SW 1271 (cell line): ENCODE measurements around the gene C15orf40.

Experiments used
- DNase-seq, 2 experiments: peaks; one replicate each; lab custom pipeline; 2025; lab: John Stamatoyannopoulos, UW

The C15orf40 gene

DNA sequence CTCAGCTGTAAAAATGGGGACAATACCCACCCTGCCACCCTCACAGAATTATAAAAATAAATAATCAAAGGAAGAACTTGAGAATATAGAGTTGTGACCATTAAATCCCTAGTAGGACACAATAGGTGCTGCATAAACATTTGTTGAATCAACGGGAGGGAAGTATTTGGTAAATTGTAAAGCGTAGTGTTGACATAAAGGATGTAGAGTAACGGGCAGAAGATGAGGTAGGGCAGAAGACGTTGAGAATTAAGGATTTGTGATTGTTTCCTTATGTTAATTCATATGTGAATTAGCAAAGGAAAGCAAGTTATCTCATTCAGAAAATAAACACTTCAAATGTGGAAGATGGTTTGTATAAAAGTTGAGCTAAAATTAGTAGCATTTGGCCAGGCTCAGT, 18.3 kb downstream of the C15orf40 start:
- no peak for DNase-seq

GRCh38 chr15:82992436-82992998, 18.9 kb downstream of the C15orf40 start:
- DNase-seq, result no peak

- DNase-seq, result peak in 1 of 2 experiments; percentile 61
These were observed 25.0 kb downstream of the C15orf40 start for GRCh38 chr15:82986442-82986780.

- peak; percentile 95 to 98 for DNase-seq
These were observed 25.6 kb downstream of the C15orf40 start, which contains the start of gene RAMAC for GRCh38 chr15:82985688-82986441. RAMAC (plus strand) TSS chr15:82986210; CDS start chr15:82989019, 2,809 bp downstream.

- DNase-seq, result no peak
These were observed 30.5 kb downstream of the C15orf40 start for GRCh38 chr15:82980981-82981380.

- DNase-seq, result no peak
These were observed 31.7 kb downstream of the C15orf40 start for GRCh38 chr15:82979726-82980125.

DNA sequence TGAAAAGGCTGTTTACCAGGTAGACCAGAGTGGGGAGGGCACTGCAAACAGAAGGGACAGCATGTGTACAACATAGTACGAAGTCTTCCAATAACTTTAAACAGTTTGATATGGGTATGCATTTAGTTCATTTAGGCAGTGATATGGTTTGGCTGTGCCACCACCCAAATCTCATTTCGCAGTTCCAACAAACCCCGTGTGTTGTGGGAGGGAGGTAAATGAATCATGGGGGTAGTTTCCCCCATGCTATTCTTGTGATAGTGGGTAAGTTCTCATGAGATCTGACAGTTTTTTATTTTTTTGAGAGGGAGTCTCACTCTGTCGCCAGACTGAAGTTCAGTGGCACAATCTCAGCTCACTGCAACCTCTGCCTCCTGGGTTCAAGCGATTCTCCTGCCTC, 33.0 kb downstream of the C15orf40 start:
- no peak for DNase-seq

- DNase-seq, result no peak
These were observed 34.4 kb downstream of the C15orf40 start for GRCh38 chr15:82977076-82977475.

GRCh38 chr15:82972990-82973389, 38.4 kb downstream of the C15orf40 start:
- DNase-seq, result no peak

- no peak for DNase-seq
These were observed 40.0 kb downstream of the C15orf40 start for GRCh38 chr15:82971218-82971984.

GRCh38 chr15:82970696-82971095, 40.7 kb downstream of the C15orf40 start:
- DNase-seq, result no peak

GRCh38 chr15:82970078-82970686, 41.3 kb downstream of the C15orf40 start:
- DNase-seq, result no peak

DNA sequence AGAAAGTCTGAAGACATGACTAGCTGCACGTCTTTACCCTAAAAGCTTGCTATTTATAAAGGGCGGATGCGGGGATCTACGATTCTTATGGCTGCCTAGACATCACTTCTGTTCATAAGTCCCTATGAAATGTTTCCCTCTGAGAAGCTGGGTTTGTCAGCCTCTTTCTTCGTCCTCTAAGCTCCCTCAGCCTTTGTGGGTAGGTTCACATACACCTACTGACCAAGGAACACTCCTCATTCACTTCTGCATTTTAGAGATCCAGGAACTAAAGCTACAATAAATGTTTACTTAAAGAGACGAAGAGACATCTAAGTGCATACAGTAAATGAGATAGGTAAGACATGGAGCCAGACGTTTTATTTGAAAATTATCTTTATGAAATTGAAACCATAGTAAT, 42.1 kb downstream of the C15orf40 start:
- DNase-seq, result no peak

GRCh38 chr15:82968066-82968465, 43.4 kb downstream of the C15orf40 start:
- no peak for DNase-seq

GRCh38 chr15:82966671-82967071, 44.8 kb downstream of the C15orf40 start:
- no peak for DNase-seq

DNA sequence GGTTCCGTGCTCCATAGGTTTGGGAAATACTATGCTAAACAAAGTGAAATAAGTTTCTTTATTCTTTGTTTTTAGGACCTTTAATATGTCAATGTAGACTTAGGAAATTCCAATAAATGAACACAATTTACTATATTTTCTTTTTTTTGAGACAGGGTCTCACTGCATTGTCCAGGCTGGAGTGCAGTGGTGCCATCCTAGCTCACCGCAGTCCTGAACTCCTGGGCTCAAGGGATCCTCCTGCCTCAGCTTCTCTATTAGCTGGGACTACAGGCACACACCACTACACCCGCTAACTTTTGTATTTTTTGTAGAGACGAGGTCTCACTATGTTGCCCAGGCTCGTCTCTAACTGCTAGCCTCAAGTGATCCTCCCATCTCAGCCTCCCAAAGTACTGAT, 46.5 kb downstream of the C15orf40 start:
- no peak for DNase-seq

- no peak for DNase-seq
These were observed 47.7 kb downstream of the C15orf40 start for GRCh38 chr15:82963471-82964341.

- no peak for DNase-seq
These were observed 50.7 kb downstream of the C15orf40 start for GRCh38 chr15:82960766-82961165.

DNA sequence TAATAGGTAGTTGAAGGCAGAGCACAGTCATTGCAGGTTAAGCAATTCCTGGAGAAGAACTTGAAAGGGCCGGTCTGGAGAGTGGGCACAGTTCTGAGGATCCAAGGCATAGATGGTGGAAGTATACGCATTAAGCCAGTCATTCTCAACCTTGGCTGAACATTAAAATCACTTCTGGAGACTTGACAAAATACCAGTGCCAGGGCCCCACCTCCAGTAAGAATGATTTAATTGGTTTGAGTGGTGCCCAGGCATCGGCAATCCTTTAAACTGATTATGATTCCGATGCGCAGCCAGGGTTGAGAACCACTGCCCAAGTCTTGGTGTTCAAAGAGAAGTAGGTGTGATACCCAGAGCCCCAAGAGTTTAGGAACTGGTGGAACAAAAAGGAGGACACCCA, 52.0 kb downstream of the C15orf40 start:
- no peak for DNase-seq

DNA sequence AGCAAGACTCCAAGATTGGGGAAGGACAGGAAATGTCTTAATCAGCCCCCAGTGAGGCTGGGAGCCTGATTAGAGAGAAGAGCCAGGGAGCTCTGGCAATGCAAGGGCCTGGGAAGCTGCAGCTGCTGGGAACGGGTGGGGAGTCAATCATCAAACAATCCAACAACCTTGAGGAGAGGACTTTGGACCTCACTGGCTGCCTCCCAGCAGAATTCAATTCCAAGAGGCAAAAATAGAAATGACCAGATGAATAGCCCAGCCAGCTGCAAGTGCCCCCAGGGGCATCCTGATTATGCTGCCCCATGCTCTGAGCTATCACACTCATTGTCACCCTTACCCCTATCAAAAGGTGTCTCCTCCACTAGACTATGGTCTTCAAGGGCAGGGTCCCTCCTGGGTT, 52.8 kb downstream of the C15orf40 start:
- DNase-seq, result no peak
